Activated CD4-positive, CD25-positive, alpha-beta regulatory T cell treated with anti-CD3 and anti-CD28 coated beads, Interleukin-2, amount 50 U/mL, for 16 hours (primary cell): ENCODE results near the gene GIT2.
"Not testable (repeated sequence)": the region's sequence is repeated elsewhere in the genome, so short reads cannot be mapped to it uniquely, and the experiment has no call there.

ENCODE experiments used
- DNase-seq: peaks from one replicate; pipeline ENCODE4 v3.0.0-alpha.2; 2020; ENCODE audit warnings: low read depth, low spot score

The GIT2 gene

DNA sequence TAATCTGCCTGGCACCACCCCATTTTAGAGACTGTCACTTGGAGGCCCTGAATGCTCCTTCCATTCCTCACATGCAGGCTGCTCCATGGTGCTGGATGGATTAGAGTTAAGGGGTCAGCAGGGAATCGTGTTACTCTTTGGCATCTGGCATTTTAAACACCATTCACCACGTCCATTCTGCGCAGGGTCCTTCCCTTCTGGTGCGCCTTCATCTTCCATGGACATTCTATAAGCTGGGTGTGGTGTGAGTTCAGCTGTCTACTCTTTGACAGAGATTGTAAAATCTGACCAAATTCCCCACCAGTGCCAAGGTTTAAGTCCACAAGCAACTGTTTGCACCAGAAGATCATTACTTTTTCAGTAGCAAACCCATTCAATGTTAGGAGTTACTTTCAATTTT, 47.8 kb downstream of the GIT2 start:
- no peak for DNase-seq

DNA sequence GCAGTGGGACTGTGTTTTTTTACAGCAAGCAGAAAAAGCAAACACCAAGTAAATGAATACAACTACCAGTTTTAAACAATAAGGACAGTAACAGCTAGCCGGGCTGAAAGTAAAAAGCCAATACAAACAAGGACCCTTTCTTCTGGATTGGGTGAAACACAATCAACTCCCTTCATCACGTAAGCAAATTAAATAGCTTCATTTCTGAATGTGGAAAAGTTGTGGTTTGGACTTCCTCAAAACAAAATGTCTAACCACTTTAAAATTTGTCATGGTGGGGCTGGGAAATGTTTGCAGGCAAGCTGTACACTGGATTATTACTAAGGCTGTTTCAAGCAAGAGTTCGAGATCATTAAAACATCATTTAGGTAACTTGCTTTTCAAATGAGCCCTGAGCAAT, 48.6 kb downstream of the GIT2 start:
- no peak for DNase-seq

DNA sequence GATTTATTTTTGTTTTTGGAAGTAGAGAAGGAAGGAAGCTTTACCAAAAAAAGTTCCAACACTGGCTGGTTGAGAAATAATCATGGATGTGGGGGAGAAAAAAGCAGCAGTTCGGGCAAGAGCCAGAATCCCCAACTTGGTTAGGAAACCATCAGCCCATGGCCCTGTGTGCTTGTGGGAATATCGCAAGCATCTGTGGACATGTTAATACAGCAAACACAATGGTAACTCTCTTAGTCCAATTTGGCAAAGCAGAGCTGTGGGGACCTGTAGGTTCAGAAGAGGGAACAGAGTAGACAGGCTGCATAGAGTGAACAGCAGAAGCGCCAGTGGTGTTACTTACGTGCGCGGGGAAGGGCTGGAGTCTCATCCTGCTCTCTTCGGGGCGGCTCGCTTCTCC, 49.3 kb downstream of the GIT2 start:
- DNase-seq = no peak

DNA sequence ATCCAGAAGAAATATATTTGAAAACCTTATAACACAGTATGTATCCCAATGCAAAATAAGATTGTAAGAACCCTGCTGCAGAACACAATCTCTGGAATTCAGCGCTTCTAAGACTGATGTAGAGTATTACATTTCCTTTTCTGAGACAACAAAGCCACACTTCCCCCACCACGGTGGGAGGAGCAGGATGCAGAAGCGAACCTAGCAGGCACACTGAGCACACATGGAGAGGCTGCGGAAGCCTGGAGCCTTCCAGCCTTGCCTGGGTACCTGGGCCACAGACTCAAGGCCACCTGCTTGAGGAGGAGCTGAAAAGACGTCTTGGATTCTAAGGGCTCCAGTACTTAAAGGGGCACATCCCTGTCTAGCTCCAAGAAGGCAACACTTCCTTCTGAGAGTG, 49.7 kb downstream of the GIT2 start:
- DNase-seq = no peak

DNA sequence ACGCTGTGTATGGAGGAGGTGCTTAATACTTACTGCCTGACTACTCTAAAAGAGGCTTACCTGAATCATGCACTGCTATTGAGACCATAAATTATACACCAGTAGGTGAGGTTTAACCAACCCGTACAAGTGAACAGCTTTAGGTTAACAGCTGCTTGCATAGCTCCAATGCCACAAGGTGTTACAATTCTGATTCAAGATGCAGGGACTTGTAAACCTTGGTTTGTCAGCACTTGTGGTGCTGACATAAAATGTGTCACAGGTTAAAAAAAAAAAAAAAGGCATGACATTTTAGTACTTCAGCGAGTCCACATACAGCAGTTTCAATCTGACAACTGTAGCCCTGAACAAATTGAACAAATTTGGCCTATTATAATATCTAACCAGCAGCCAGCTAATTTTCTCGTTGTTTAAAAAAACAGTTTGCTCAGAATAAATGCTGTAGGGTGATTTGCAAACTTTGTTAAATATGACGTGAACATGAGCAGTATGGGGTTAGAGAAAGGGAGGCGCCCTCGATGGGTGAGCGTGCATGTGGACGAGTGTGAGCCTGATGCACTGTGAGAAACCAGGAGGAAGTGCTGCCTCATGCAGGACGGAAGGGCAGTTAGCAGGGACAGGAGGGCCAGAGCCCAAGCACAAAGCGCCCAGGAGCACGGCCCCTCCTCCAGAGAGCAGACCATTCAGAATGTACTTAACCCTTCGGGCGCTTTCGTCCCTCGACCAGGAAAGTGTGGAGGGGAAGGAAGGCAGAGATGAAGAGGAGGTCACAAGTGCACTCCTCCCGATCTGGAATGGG, 51.4 kb downstream of the GIT2 start:
- no peak for DNase-seq

DNA sequence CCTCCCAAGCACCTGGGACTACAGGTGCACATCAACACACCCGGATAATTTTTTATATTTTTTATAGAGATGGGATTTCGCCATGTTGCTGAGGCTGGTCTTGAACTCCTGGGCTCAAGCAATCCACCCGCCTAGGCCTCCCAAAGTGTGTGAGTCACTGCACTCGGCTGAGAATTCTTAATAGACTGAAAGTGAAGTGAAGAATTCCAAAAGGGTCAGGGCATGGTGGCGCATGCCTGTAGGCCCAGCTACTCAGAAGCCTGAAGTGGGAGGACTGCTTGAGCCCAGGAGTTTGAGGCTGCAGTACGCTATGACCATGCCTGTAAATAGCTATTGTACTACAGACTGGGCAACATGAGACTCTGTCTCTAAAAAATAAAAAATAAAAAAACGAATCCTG, 52.4 kb downstream of the GIT2 start:
- no peak for DNase-seq

DNA sequence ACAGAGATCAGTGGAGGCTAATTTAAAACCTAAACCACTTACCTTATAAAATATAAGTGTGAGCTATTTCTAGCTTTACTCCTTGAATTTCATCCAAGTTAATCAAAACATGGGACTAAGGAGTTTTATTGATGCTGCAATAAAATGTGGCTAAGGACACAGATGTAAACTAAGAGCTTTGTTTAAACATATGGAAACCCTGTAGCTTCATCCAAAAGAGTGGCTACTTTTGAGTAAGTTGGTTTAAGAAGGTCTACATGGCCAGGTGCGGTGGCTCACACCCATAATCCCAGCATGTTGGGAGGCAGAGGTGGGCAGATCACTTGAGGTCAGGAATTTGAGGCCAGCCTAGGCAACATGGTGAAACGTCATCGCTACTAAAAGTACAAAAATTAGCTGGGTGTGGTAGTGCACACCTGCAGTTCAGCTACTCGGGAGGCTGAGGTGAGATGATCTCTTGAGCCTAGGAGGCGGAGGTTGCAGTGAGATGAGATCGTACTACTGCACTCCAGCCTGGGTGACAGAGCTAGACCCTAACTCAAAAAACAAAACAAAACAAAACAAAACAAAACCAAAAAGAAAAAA, 55.7 kb downstream of the GIT2 start:
- DNase-seq = no peak

DNA sequence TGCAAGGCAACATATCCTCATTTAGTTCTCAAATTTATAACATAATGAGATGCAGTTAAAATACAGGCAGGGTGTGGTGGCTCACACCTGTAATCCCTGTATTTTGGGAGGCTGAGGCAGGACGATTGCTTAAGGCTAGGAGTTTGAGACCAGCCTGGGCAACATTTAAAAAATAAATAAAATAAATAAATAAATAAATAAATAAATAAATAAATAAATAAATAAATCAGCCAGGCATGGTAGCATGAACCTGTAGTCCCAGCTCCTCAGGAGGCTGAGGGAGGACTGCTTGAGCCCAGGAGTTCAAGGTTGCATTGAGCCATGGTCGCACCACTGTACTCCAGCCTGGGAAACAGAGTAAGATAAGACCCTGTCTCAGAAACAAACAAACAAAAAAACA, 56.7 kb downstream of the GIT2 start:
- DNase-seq = no peak

DNA sequence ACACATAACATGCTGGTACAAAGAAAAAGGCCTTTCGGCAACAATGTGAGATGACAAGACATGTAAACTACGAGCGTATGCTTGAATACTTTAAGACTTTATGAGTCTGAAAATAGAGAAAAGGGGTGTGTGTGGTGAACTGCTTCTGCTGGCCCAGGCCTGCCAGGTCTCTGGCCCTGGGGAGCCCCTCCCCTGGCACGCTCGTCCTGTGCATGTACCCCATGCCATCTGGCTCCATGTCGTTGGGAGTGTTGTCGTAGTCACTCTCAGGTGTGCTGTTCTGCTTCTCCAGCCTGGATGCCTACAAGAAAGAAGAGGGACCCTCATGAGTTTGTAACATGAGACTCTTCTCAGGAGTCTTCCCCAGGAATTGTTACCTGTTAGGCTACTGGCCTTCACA, 57.2 kb downstream of the GIT2 start:
- DNase-seq = no peak

DNA sequence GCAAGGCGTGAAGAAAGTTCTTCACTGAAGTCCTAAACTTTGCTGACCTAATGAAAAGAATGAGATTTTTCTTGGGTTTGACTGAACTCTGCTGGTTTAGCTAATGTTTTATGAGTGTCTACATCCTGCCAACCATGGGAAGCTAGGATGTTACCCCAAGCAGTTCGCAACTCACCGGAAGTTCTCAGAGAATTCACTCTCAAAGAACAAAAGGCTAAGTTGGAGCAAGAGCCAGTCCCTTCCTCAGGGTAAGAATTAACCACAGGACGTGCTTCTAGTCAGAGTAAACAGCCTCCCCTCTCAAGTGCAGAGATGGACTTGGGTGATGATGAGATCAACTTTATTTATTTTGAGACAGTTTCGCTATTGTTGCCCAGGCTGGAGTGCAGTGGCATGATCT, 58.8 kb downstream of the GIT2 start:
- DNase-seq = no peak

DNA sequence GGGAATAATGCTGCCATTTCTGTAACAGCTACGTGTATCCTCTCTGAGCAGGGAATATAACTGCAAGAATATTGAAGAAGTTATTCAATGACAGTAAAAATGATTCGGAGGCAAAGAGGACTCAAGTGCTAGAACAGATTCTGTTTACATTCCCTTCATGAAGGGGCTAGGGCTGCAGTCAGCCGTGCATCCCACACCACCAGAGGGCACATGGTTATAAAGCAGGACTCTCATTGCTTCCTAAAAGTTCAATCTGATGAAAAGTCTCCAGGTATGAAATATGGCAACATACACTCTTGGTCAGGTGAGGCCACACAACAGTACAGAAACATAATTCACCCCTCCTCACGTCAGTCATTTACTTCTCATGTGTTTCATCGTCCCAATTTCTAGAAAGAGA, 62.1 kb downstream of the GIT2 start:
- DNase-seq = no peak

DNA sequence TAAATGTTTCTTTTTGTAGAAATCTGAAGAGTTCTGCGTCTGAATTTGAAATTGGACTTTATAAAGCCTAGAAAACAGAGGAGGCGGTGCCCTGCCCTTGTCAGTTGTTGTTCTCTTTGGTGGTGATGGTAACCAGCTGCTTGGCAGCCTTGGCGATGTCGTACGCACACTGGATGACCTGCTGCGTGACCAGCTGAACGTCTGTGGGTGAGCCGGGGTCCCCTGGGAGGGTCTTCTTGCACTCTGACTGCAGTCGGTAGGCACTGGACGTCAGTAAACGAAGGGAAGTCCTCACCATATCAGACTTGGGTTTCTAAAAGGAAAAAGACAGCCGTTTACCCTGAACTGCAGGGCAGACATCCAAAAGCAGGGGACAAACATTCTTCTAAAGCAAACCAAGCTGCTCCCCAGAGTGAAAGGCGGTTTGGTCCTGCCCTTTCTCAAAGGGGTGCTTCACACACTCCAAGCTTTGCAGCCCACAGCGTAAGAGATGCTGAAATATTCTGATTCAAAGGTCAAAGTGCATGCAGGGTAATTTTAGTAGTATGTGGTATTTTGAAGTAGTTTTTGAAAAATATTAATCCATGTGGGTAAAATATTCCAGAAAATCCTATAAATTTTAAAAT, 63.2 kb downstream of the GIT2 start:
- DNase-seq = no peak

DNA sequence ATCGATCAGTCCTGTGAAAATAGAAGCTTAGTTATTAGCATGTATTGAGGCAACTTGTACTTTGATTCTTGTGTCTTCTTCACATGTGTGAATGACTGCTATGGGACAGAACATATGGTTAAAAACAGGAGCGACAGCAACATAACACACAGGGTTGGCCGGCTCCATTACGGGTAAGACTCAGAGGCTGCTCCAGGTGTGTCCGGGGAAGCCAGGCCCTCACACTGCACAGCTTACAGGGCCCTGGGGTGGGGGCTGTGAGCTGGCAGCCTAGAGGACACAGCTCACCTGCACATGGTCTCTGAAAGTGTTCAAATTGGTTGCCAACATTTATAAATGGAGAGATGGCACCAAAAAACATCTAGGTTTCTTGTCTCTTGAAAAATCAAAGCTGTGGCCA, 65.0 kb downstream of the GIT2 start:
- no peak for DNase-seq

DNA sequence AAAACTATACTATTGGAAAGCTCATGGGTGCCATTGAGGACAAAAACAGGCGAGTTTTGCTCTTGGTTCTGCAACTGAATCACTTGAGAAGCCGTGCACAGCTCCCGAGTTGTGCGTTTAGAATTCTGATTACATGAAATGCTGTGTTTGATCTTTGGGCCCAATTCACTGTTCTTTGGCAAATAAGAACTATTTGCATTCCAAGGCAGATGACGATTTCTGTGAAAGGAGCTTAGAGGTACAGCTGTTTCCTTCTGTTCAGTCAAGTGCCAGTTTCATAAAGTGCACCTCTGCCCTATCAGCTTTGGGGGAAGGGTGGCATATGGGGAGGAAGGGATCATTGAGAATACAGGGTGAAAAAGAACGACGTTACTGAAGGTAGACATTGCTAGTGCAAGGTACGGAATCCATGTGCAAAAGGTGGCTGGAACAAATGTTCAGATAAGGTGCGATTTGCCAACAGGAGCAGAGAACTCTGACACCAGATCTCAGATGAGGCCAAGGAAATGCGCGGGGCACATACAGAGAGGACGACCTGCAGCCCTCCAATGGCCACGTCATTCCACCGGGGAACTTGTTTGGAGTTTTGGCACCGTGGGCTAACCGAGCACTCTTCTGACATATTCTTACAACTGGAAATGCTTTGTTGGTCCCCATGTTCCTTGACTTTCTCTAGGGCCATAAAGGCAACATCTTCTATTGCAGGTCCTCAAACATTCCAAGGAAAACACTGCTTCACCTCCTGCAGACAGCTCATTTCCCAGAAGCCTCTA, 66.0 kb downstream of the GIT2 start:
- no peak for DNase-seq

DNA sequence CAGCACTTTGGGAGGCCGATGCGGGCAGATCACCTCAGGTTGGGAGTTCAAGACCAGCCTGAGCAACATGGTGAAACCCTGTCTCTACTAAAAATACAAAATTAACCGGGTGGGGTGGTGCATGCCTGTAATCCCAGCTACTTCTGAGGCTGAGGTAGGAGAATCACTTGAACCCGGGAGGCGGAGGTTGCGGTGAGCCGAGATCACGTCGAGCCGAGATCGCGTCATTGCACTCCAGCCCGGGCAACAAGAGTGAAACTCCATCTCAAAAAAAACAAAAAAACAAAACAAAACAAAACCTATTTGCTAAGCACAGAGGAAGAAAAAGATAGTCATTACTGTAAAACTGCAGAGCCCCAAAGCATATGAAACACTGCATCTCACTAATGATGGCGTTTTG, 66.8 kb downstream of the GIT2 start:
- not testable (repeated sequence) for DNase-seq

DNA sequence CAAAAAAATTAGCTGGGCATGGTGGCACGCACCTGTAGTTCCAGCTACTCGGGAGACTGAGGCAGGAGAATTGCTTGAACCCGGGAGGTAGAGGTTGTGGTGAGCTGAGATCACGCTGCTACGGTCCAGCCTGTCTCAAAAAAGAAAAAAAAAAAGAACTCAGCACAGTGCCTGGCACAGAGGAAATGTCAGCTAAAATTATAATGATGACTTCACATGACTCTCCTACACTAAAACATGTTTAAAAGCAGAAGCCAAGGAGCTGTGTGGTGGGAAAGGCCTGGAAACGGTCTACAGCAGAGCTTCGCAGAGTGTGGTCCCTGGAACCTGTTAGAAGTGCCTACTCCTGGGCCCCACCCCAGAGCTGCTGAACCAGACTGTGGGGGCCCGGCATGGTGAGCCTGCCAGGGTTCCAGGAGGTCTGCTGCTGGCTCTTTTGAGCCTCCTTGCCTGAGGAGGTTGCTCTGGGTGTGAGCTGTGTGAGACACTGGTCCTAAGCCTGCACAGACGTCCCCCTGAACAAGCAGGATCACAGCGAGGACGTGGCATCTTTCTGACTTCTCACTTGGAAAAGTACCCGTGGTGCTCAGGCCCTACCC, 68.0 kb downstream of the GIT2 start:
- no peak for DNase-seq

DNA sequence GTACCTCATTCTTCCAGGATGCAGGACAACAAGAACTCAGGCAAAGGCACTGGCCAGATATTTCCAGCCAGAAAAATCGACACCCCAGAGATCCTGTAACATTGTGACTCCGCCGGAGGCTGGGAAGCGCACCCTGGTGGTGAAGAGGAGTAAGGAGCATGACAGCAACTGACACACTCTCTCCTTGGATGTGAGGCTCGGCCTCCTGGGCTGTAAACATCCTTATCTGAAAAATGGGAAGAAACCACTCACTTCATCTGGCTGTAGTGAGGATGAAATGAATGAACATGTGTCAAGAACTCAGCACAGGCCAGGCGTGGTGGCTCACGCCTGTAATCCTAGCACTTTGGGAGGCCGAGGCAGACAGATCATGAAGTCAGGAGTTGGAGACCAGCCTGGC, 68.5 kb downstream of the GIT2 start:
- no peak for DNase-seq

DNA sequence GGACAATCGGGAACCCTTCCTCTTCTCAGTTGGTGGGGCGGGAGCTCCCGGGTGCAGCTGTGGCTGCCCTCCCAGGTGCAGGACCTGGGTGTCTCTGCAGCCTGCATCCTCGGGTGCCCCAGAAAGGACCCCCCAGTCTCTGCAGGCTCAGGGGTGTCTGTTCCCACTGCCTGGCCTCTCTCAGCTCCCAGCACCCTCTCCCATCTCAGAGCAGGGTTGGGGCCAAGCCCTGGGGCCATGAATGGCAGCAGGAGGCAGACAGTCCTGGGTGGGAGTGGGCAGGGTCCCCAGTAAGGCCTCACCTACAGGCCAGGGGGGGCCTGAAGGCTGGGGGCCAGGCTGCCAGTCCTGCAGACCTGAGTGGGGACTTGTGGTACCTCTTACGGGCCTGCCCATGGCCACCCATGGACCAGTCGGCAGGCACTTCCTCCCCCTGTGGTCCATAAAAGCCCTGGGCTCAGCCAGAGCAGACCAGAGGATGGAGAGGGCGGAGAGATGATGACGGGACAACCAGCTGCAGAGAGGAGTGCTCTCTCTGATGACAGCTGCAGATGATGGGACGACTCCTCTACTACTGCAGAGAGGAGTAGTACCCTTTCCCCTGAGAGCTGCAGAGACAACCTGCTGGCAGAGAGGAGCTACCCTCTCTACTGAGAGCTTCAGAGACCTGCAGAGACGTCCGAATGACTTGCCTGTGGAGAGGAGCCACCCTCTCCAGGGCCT, 69.5 kb downstream of the GIT2 start:
- no peak for DNase-seq

DNA sequence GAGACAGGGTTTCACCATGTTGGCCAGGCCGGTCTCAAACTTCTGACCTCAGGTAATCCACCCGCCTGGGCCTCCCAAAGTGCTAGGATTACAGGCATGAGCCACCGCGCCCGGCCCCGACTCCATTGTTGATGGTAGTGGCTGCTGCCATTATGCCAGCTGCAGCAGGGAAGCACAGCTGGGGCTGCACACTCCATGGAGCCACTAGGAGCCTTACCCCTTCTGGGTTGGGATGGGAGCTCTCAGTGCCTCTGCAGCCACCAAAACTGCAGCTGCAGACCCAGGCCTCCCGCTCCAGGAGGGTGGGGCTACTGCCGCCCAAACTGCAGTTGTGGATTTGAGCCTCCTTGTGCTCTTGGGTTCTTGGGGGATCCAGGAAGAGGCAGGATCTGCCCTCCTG, 70.2 kb downstream of the GIT2 start:
- DNase-seq = no peak

DNA sequence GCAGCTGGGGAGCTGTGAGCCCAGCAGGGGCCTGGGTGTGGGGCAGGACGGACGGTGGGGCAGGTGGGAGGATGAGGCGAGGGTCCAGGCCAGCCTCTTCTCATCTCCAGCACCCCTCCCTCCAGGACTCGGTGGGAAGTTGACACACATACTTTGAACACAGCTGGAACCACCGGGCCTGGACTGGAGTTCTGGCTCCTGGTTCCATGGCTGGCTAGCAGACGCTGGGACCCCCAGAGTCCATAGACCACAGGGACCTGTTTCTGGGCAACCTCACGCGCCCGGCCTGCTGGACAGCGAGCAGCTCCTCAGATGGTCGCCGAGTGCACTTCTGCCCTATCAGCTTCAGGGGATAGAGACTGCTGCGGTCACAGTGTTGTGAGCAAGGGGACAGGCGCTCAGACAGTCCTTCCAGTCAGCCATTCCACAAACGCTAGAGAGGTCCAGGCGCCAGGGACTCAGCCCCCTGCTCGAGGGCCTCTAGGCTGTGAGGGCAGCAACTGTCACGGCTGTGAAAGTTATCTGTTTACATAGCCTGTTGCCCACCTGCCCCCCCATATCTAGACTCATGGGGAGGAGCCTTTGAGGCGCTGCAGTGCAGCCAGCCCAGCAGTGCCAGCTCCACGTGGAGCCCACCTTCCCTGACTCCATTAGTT, 70.9 kb downstream of the GIT2 start:
- no peak for DNase-seq
